HG02943 (cell line): ENCODE data around the gene DGAT2L6.

Source experiments
- ATAC-seq: cut with Tn5 transposase; IDR thresholded peaks from one replicate; pipeline ENCODE4 v1.9.1; 2021; ENCODE audit warnings: mild to moderate bottlenecking, low read depth, moderate library complexity; ENCODE audit not compliant: unreplicated experiment

The DGAT2L6 gene

GRCh38 chrX:70176938-70177533 lies at the start of gene DGAT2L6:
Gene DGAT2L6, plus strand, starts transcription at chrX:70177483. Its CDS starts 100 bp downstream, at chrX:70177583.
- ATAC-seq = no peak

- no peak for ATAC-seq
Observed at GRCh38 chrX:70128071-70128470, 49.2 kb upstream of the DGAT2L6 start.

- ATAC-seq = no peak
Observed at GRCh38 chrX:70129816-70130215, 47.5 kb upstream of the DGAT2L6 start.

GRCh38 chrX:70132224-70132623 lies 45.1 kb upstream of the DGAT2L6 start:
- no peak for ATAC-seq

- no peak for ATAC-seq
Observed at GRCh38 chrX:70132877-70133302, 44.4 kb upstream of the DGAT2L6 start.

GRCh38 chrX:70133303-70134115 lies 43.8 kb upstream of the DGAT2L6 start, which contains the start of gene IGBP1:
Gene IGBP1, plus strand, starts transcription at chrX:70133447. Its CDS starts 501 bp downstream, at chrX:70133948.
- ATAC-seq = peak; percentile 85

GRCh38 chrX:70134116-70134477 lies 43.2 kb upstream of the DGAT2L6 start:
- peak; percentile 16 for ATAC-seq

- no peak for ATAC-seq
Observed at GRCh38 chrX:70138622-70139021, 38.7 kb upstream of the DGAT2L6 start.

GRCh38 chrX:70139736-70140135 lies 37.5 kb upstream of the DGAT2L6 start:
- ATAC-seq = no peak

- no peak for ATAC-seq
Observed at GRCh38 chrX:70141373-70141772, 35.9 kb upstream of the DGAT2L6 start.

- ATAC-seq = no peak
Observed at GRCh38 chrX:70166601-70167590, 10.4 kb upstream of the DGAT2L6 start.

- ATAC-seq = no peak
Observed at GRCh38 chrX:70168238-70169188, 8.8 kb upstream of the DGAT2L6 start.

GRCh38 chrX:70169281-70169680 lies 8.0 kb upstream of the DGAT2L6 start:
- no peak for ATAC-seq

- ATAC-seq = no peak
Observed at GRCh38 chrX:70171624-70172023, 5.7 kb upstream of the DGAT2L6 start.

- ATAC-seq = no peak
Observed at GRCh38 chrX:70172221-70172620, 5.1 kb upstream of the DGAT2L6 start.

- no peak for ATAC-seq
Observed at GRCh38 chrX:70172964-70173363, 4.3 kb upstream of the DGAT2L6 start.

- ATAC-seq = no peak
Observed at GRCh38 chrX:70174754-70175153, 2.5 kb upstream of the DGAT2L6 start.

- no peak for ATAC-seq
Observed at GRCh38 chrX:70175338-70175737, 1.9 kb upstream of the DGAT2L6 start.

GRCh38 chrX:70183091-70183490 lies 5.8 kb downstream of the DGAT2L6 start:
- no peak for ATAC-seq

- ATAC-seq = no peak
Observed at GRCh38 chrX:70190225-70190624, 12.9 kb downstream of the DGAT2L6 start.
